Transverse colon (tissue), 4 donors: ENCODE results near the gene IER5. TPM values are rescaled to one million over a fixed set of nuclear protein-coding genes. Genes with fewer than 3 reads are reported as not detected.

Experiments
- DNase-seq: peaks from one replicate; pipeline ENCODE4 v3.0.0-alpha.2; 2019
- H3K27ac ChIP-seq, 4 donors: fragments of 200-600 bp; sonication (generic); 2 replicates each; pipeline ENCODE4 v1.5.1; 2016 to 2018; ENCODE audit warnings: inconsistent platforms in 4 of 4
- H3K27me3 ChIP-seq: fragments of 200-600 bp; sonication (generic); 2 replicates; pipeline ENCODE4 v1.5.1; 2017; ENCODE audit warnings: inconsistent platforms
- H3K36me3 ChIP-seq, 4 donors: fragments of 200-600 bp; sonication (generic); 2 replicates each; pipeline ENCODE4 v1.5.1; 2017 to 2019; ENCODE audit warnings: inconsistent platforms in 4 of 4
- H3K4me1 ChIP-seq, 4 donors: fragments of 200-600 bp; sonication (generic); 2 replicates each; pipeline ENCODE4 v1.5.1; 2017 to 2020; ENCODE audit warnings: inconsistent platforms in 4 of 4
- H3K4me3 ChIP-seq, 4 donors: fragments of 200-600 bp; sonication (generic); 1 replicate in 1 of 4; 2 replicates in 3 of 4; pipeline versions ENCODE4 v1.5.1 to v1.6.1; 2017 to 2019; ENCODE audit warnings: inconsistent platforms in 4 of 4
- H3K9me3 ChIP-seq, 2 donors: fragments of 200-600 bp; sonication (generic); 2 replicates each; pipeline ENCODE4 v1.5.1; 2017 to 2019; ENCODE audit warnings: inconsistent platforms in 2 of 2
- CTCF ChIP-seq, 5 experiments: fragments of 200-600 bp in 3 of 5; fragments of 450-650 bp in 2 of 5; sonication (generic) in 3 of 5; IDR thresholded peaks; 1 replicate in 2 of 5; 2 replicates in 3 of 5; pipeline ENCODE4 v1.5.1; 2016 to 2017; ENCODE audit warnings: antibody characterized with exemption in 5 of 5, inconsistent platforms in 3 of 5, mild to moderate bottlenecking in 2 of 5, moderate library complexity in 1 of 5
- EP300 ChIP-seq: sonication (generic); formaldehyde crosslinking; IDR thresholded peaks from one replicate; pipeline ENCODE4 v1.6.1; 2017; ENCODE audit warnings: antibody characterized with exemption, low read depth
- POLR2A ChIP-seq: fragments of 450-650 bp; IDR thresholded peaks from one replicate; pipeline ENCODE4 v1.6.1; 2016; ENCODE audit warnings: antibody characterized with exemption, mild to moderate bottlenecking, moderate library complexity
- POLR2AphosphoS5 ChIP-seq, 3 donors: sonication (generic); formaldehyde crosslinking; IDR thresholded peaks; one replicate each; pipeline ENCODE4 v1.6.1; 2016; ENCODE audit warnings: antibody characterized with exemption in 3 of 3
- WGBS, 2 donors: methylation state at CpG; one replicate each; pipeline ENCODE4 v1.1.5; 2018; ENCODE audit warnings: low coverage in 1 of 2; 5-methylcytosine and 5-hydroxymethylcytosine counted together
- in situ Hi-C, 4 donors: fragments of 200-750 bp; cut with MboI; loops; one replicate each; pipeline versions ENCODE4 v1.15.0 to v1.15.1; 2017; ENCODE audit warnings: low sequenced_read_pairs in 3 of 4, low pct_ligation_motif_present in 1 of 4, low pct_unique_long_range_greater_than_20kb in 1 of 4
- intact Hi-C: fragments of 100-400 bp; cut with DNase I; formaldehyde crosslinking; loops from one replicate; pipeline ENCODE4 v1.15.1; 2023; ENCODE audit warnings: low total_unique reads
- total RNA-seq, 4 donors: library from RNA; depleted of rRNA; stranded (reverse); fragments of >200 nt; gene quantifications; one replicate each; pipeline ENCODE4 v1.1.0, GENCODE V29; 2016

The IER5 gene
- total RNA-seq, 4 donors from 2014 or later: 12.1 to 40.3 (median 16.5) TPM

GRCh38 chr1:181129771-181130606 is 41.5 kb downstream of the IER5 start:
- Histone ChIP-seq H3K4me1 (peaks cover 6 to 34% (median 20%) of the 10 kb centered on the region in 4 donors), H3K27me3 (no peaks in the 10 kb centered on the region), H3K4me3 (no peak overlapping the region), H3K27ac (peak overlapping the region in 1 of 4 donors; percentile 57), H3K9me3 (no peaks in the 10 kb centered on the region), H3K36me3 (no peaks in the 10 kb centered on the region)
- WGBS, 2 donors: 74 to 92% methylated on average over 5 to 13 of the region's 13 CpGs
- in situ Hi-C loops (loop anchor here in 2 of 4 donors (10.0 to 25.0 kb wide), 2 partner anchors 93 to 95 kb away; partner anchors contain the start of gene MR1 (in 2 of the 2)), intact Hi-C loops (no loop called here)
- no peak for TF ChIP-seq EP300
- no peak for TF ChIP-seq POLR2A
- no peak for TF ChIP-seq POLR2AphosphoS5 (IDR thresholded peaks at IDR 0.05)
- no peak for TF ChIP-seq CTCF (IDR thresholded peaks at IDR 0.05)
- DNase-seq: no peak

GRCh38 chr1:181131255-181131941 is 42.9 kb downstream of the IER5 start:
- WGBS, 2 donors: 73 to 79% methylated on average over 4 to 8 of the region's 8 CpGs
- no peak for TF ChIP-seq EP300
- no peak for TF ChIP-seq CTCF (IDR thresholded peaks at IDR 0.05)
- no peak for TF ChIP-seq POLR2AphosphoS5 (IDR thresholded peaks at IDR 0.05)
- TF ChIP-seq POLR2A: no peak
- peaks cover 17 to 45% (median 29%) of the 10 kb centered on the region in 4 donors for H3K4me1 ChIP-seq
- no peak overlapping the region for H3K27ac ChIP-seq
- no peaks in the 10 kb centered on the region for H3K27me3 ChIP-seq
- no peaks in the 10 kb centered on the region for H3K36me3 ChIP-seq
- intact Hi-C loops (no loop called here), in situ Hi-C loops (loop anchor here in 2 of 4 donors (10.0 to 25.0 kb wide), 2 partner anchors 94 to 97 kb away; partner anchors contain the start of gene MR1 (in 2 of the 2))
- no peak overlapping the region for H3K4me3 ChIP-seq
- DNase-seq: no peak
- H3K9me3 ChIP-seq: no peaks in the 10 kb centered on the region

GRCh38 chr1:181133441-181133951 is 45.0 kb downstream of the IER5 start:
- no peak for TF ChIP-seq CTCF (IDR thresholded peaks at IDR 0.05)
- no peak for TF ChIP-seq POLR2A
- no peak for TF ChIP-seq POLR2AphosphoS5 (IDR thresholded peaks at IDR 0.05)
- TF ChIP-seq EP300: no peak
- H3K9me3 ChIP-seq: no peaks in the 10 kb centered on the region
- no peaks in the 10 kb centered on the region for H3K27me3 ChIP-seq
- intact Hi-C loops: no loop called here
- in situ Hi-C loops: loop anchor here in 2 of 4 donors (10.0 to 25.0 kb wide), 2 partner anchors 96 to 99 kb away; partner anchors contain the start of gene MR1 (in 2 of the 2)
- no peak for DNase-seq
- H3K4me1 ChIP-seq: peaks cover 17 to 36% (median 29%) of the 10 kb centered on the region in 4 donors
- H3K36me3 ChIP-seq: no peaks in the 10 kb centered on the region
- WGBS, 2 donors: 85% methylated on average over 6 of the region's 6 CpGs; no CpG with 5 or more reads in 1 of the 2 donors
- no peak overlapping the region for H3K27ac ChIP-seq
- H3K4me3 ChIP-seq: no peak overlapping the region

GRCh38 chr1:181133969-181134418 is 45.5 kb downstream of the IER5 start:
- in situ Hi-C loops: loop anchor here in 2 of 4 donors (10.0 to 25.0 kb wide), 2 partner anchors 97 to 99 kb away; partner anchors contain the start of gene MR1 (in 2 of the 2)
- DNase-seq: no peak

More at GRCh38 chr1:181133969-181134418, 45.5 kb downstream of the IER5 start:
- 67 to 86% methylated on average over 2 to 12 of the region's 12 CpGs for WGBS, 2 donors
- H3K4me3 ChIP-seq: no peak overlapping the region
- H3K4me1 ChIP-seq: peaks cover 17 to 36% (median 26%) of the 10 kb centered on the region in 4 donors
- H3K9me3 ChIP-seq: no peaks in the 10 kb centered on the region
- no peaks in the 10 kb centered on the region for H3K36me3 ChIP-seq
- intact Hi-C loops: no loop called here
- no peak overlapping the region for H3K27ac ChIP-seq
- H3K27me3 ChIP-seq: no peaks in the 10 kb centered on the region
- TF ChIP-seq EP300 (no peak), POLR2AphosphoS5 (IDR thresholded peaks at IDR 0.05) (no peak), POLR2A (no peak), CTCF (IDR thresholded peaks at IDR 0.05) (no peak)
